PC-9 (cell line): Measurements from ENCODE around the gene PCDHGC5.

ENCODE experiments used
- EZH2 ChIP-seq: fragments of 200-600 bp; sonication (generic); IDR thresholded peaks from 2 replicates; pipeline ENCODE4 v1.8.0; 2017; ENCODE audit warnings: antibody characterized with exemption, low read depth
- TF ChIP-seq, protein P1 (sequence below): fragments of 200-600 bp; sonication (generic); conservative IDR thresholded peaks from 2 replicates; pipeline ENCODE4 v1.6.1; 2017; ENCODE audit warnings: mixed run types, antibody characterized with exemption, mild to moderate bottlenecking, moderate library complexity

DNA sequence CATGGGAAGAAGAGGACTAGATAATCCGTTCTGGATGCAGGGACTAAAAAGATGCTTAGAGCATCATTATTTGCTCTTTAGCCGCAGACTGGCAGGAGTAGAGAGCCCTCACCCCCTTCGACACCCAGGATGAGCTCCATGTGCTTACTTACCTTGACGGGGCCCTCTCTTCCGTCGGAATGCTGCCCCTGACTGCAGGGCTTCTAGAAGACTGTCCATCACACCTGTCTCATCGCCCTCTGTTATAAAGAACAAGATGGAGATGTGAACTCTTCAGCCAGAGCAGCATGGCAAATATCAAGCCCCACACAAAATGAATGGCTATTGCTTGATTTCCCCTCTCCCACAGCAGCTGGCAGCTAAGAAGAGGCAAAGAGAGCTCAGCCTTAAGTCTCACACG is 35.1 kb downstream of the PCDHGC5 start:
- TF ChIP-seq, protein P1, sequence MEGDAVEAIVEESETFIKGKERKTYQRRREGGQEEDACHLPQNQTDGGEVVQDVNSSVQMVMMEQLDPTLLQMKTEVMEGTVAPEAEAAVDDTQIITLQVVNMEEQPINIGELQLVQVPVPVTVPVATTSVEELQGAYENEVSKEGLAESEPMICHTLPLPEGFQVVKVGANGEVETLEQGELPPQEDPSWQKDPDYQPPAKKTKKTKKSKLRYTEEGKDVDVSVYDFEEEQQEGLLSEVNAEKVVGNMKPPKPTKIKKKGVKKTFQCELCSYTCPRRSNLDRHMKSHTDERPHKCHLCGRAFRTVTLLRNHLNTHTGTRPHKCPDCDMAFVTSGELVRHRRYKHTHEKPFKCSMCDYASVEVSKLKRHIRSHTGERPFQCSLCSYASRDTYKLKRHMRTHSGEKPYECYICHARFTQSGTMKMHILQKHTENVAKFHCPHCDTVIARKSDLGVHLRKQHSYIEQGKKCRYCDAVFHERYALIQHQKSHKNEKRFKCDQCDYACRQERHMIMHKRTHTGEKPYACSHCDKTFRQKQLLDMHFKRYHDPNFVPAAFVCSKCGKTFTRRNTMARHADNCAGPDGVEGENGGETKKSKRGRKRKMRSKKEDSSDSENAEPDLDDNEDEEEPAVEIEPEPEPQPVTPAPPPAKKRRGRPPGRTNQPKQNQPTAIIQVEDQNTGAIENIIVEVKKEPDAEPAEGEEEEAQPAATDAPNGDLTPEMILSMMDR: no peak
- TF ChIP-seq EZH2: no peak
